H1 (cell line): ENCODE measurements around the gene C3orf22.

ENCODE experiments used
- CHD2 ChIP-seq: IDR thresholded peaks from 2 replicates; pipeline ENCODE4 v1.6.1; 2012; ENCODE audit warnings: low read length, improper control_type of control experiment
- CTCF ChIP-seq, 3 experiments: IDR thresholded peaks; 1 replicate in 2 of 3; 2 replicates in 1 of 3; pipeline versions ENCODE4 v1.5.1 to v1.6.1; 2011; ENCODE audit warnings: low read length in 3 of 3, mild to moderate bottlenecking in 3 of 3, inconsistent platforms in 2 of 3, low read depth in 1 of 3, moderate library complexity in 1 of 3; ENCODE audit not compliant: insufficient read depth in 1 of 3; ENCODE audit errors: control extremely low read depth in 1 of 3
- EZH2 ChIP-seq: fragments of 200-600 bp; sonication (generic); IDR thresholded peaks from 2 replicates; pipeline ENCODE4 v1.7.1; 2012; ENCODE audit warnings: low read depth, mild to moderate bottlenecking, moderate library complexity, low read length, inconsistent platforms; ENCODE audit not compliant: severe bottlenecking
- MAX ChIP-seq: IDR thresholded peaks from 2 replicates; pipeline ENCODE4 v1.6.1; 2012; ENCODE audit warnings: inconsistent platforms

- no peak for TF ChIP-seq CTCF (IDR thresholded peaks at IDR 0.05; ENCODE audit: control extremely low read depth in 1 of 3, insufficient read depth in 1 of 3, low read depth in 1 of 3, low read length in 3 of 3)
- no peak for TF ChIP-seq CHD2
- no peak for TF ChIP-seq MAX
- TF ChIP-seq EZH2: no peak
These were observed 55.0 kb downstream of the C3orf22 start for GRCh38 chr3:126503701-126504100.
